ENCODE results near the gene NR3C2.
"Not testable (repeated sequence)": the region's sequence is repeated elsewhere in the genome, so short reads cannot be mapped to it uniquely, and the experiment has no call there.

Gene NR3C2

GRCh38 chr4:148210661-148211060, 231.6 kb downstream of the NR3C2 start:
- no peak for DNase-seq

- no peak for DNase-seq
Measured at GRCh38 chr4:148207068-148207467, 235.1 kb downstream of the NR3C2 start.

- DNase-seq: no peak
Measured at GRCh38 chr4:148205476-148205875, 236.7 kb downstream of the NR3C2 start.

GRCh38 chr4:148204892-148205291, 237.3 kb downstream of the NR3C2 start:
- no peak for DNase-seq

GRCh38 chr4:148204171-148204570, 238.0 kb downstream of the NR3C2 start:
- no peak for DNase-seq

GRCh38 chr4:148203056-148203898, 238.9 kb downstream of the NR3C2 start:
- DNase-seq: no peak

GRCh38 chr4:148200960-148201359, 241.3 kb downstream of the NR3C2 start:
- DNase-seq: no peak

GRCh38 chr4:148196164-148196563, 246.1 kb downstream of the NR3C2 start:
- DNase-seq: no peak

GRCh38 chr4:148192526-148192925, 249.7 kb downstream of the NR3C2 start:
- DNase-seq: no peak

GRCh38 chr4:148187454-148188222, 254.6 kb downstream of the NR3C2 start:
- DNase-seq: not testable (repeated sequence)

- DNase-seq: no peak
Measured at GRCh38 chr4:148184922-148185321, 257.3 kb downstream of the NR3C2 start.

GRCh38 chr4:148182230-148182911, 259.8 kb downstream of the NR3C2 start:
- DNase-seq: no peak

- DNase-seq: no peak
Measured at GRCh38 chr4:148173397-148174017, 268.7 kb downstream of the NR3C2 start.

- DNase-seq: no peak
Measured at GRCh38 chr4:148171596-148171995, 270.6 kb downstream of the NR3C2 start.

- DNase-seq: no peak
Measured at GRCh38 chr4:148170408-148171365, 271.5 kb downstream of the NR3C2 start.

GRCh38 chr4:148166132-148166591, 276.1 kb downstream of the NR3C2 start:
- no peak for DNase-seq

GRCh38 chr4:148164557-148164956, 277.7 kb downstream of the NR3C2 start:
- no peak for DNase-seq

- DNase-seq: no peak
Measured at GRCh38 chr4:148162991-148163390, 279.2 kb downstream of the NR3C2 start.

GRCh38 chr4:148162519-148162918, 279.7 kb downstream of the NR3C2 start:
- DNase-seq: no peak

GRCh38 chr4:148161601-148162000, 280.6 kb downstream of the NR3C2 start:
- DNase-seq: no peak

GRCh38 chr4:148159793-148160192, 282.4 kb downstream of the NR3C2 start:
- no peak for DNase-seq

GRCh38 chr4:148154769-148155168, 287.4 kb downstream of the NR3C2 start:
- DNase-seq: no peak
